Measurements from ENCODE around the gene ZFYVE28.
"Not testable (repeated sequence)": the region's sequence is repeated elsewhere in the genome, so short reads cannot be mapped to it uniquely, and the experiment has no call there.

Gene ZFYVE28

GRCh38 chr4:2417765-2418649 lies at the start of gene ZFYVE28:
TSS of gene ZFYVE28 (minus strand) at chr4:2418645. CDS start at chr4:2418323, 322 bp downstream.
- DNase-seq = no peak

- DNase-seq = not testable (repeated sequence)
These were observed 47.1 kb upstream of the ZFYVE28 start for GRCh38 chr4:2465544-2465943.

- DNase-seq = no peak
These were observed 46.6 kb upstream of the ZFYVE28 start for GRCh38 chr4:2465032-2465431.

GRCh38 chr4:2462992-2463762 lies 44.7 kb upstream of the ZFYVE28 start:
- DNase-seq = no peak

GRCh38 chr4:2462218-2462991 lies 44.0 kb upstream of the ZFYVE28 start:
- DNase-seq = peak; percentile 32 to 49

GRCh38 chr4:2461246-2461960 lies 43.0 kb upstream of the ZFYVE28 start:
- DNase-seq = no peak

- DNase-seq = no peak
These were observed 41.3 kb upstream of the ZFYVE28 start for GRCh38 chr4:2459589-2460349.

- DNase-seq = no peak
These were observed 40.4 kb upstream of the ZFYVE28 start for GRCh38 chr4:2458546-2459491.

- no peak for DNase-seq
These were observed 39.2 kb upstream of the ZFYVE28 start for GRCh38 chr4:2457481-2458295.

GRCh38 chr4:2451821-2452785 lies 33.7 kb upstream of the ZFYVE28 start:
- no peak for DNase-seq

- DNase-seq = no peak
These were observed 32.6 kb upstream of the ZFYVE28 start for GRCh38 chr4:2451036-2451520.

GRCh38 chr4:2450394-2451035 lies 32.1 kb upstream of the ZFYVE28 start:
- no peak for DNase-seq

- DNase-seq = no peak
These were observed 31.3 kb upstream of the ZFYVE28 start for GRCh38 chr4:2449511-2450392.

GRCh38 chr4:2449051-2449450 lies 30.6 kb upstream of the ZFYVE28 start:
- no peak for DNase-seq

GRCh38 chr4:2448589-2448988 lies 30.1 kb upstream of the ZFYVE28 start:
- DNase-seq = no peak
